ENCODE results near the gene TMCO6. TPM values are rescaled to one million over a fixed set of nuclear protein-coding genes. Genes with fewer than 3 reads are reported as not detected.

The TMCO6 gene
- total and polyA plus RNA-seq, 9 of the 15 experiments (the other 6 are each of a cell fraction or from before 2014, with no cell fraction given), result 3.4 to 46.4 (median 16.7) TPM

DNA sequence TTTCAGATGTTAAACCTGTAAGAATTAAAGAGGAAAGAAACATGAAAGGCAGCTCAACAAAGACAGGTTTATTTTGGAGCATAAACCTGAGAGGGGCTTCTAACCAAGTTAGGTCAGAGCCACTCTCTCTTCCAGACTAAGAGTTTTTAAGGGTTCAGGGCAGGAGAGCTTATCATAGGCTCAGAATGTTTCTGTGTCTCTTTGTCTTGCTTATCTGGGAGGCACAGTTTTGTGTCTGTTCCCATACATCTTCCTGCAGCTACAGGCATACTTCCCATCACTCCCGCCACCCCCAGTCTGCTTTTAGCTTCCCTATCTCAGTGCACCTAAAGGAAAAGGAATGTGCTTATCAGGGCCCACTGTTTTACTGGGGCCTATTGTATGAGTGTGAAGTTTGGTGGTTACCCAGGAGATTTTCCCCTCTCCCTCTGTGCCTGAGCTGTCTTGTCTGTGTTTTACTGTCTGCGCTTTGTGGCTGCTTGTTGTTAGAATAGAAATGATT is 28.2 kb upstream of the TMCO6 start (continued):
- TF ChIP-seq EHMT2 (IDR thresholded peaks at IDR 0.05), result peak; percentile 42; the same call in 1 of the 2 replicates
- no peak for TF ChIP-seq MCM5 (IDR thresholded peaks at IDR 0.05; ENCODE audit: low read depth)
- TF ChIP-seq BHLHE40 (IDR thresholded peaks at IDR 0.05; ENCODE audit: low read length), result peak; percentile 42; the same call in 1 of the 2 replicates
- TF ChIP-seq NR2C1 (IDR thresholded peaks at IDR 0.05), result no peak
- no peak for TF ChIP-seq NR2C1 (tag; IDR thresholded peaks at IDR 0.05)
- peak; percentile 94 for TF ChIP-seq NBN (IDR thresholded peaks at IDR 0.05; ENCODE audit: low read depth)
- peak; percentile 99 for TF ChIP-seq SMAD4 (CRISPR knock-in tag; conservative IDR thresholded peaks at IDR 0.05)
- TF ChIP-seq, protein P1, sequence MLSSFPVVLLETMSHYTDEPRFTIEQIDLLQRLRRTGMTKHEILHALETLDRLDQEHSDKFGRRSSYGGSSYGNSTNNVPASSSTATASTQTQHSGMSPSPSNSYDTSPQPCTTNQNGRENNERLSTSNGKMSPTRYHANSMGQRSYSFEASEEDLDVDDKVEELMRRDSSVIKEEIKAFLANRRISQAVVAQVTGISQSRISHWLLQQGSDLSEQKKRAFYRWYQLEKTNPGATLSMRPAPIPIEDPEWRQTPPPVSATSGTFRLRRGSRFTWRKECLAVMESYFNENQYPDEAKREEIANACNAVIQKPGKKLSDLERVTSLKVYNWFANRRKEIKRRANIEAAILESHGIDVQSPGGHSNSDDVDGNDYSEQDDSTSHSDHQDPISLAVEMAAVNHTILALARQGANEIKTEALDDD (IDR thresholded peaks at IDR 0.05), result peak; percentile 30; the same call in 1 of the 2 replicates
- TF ChIP-seq PML (IDR thresholded peaks at IDR 0.05; ENCODE audit: low read length), result peak; percentile 78
- TF ChIP-seq TCF7L2 (IDR thresholded peaks at IDR 0.05; ENCODE audit: low read depth, low read length), result peak; percentile 40; the same call in 1 of the 2 replicates
- peak; percentile 84 for TF ChIP-seq EP300 (IDR thresholded peaks at IDR 0.05; ENCODE audit: low read length)
- 0 out of 4 replicates have a peak, but pooled peaks of 1 of the 2 experiments have one; percentile 42 for TF ChIP-seq NONO (IDR thresholded peaks at IDR 0.05; ENCODE audit: low read depth in 2 of 2, low read length in 1 of 2)
- TF ChIP-seq PHB2 (IDR thresholded peaks at IDR 0.05; ENCODE audit: low read depth), result peak; percentile 88
- peak; percentile 99 for TF ChIP-seq CBFA2T3 (IDR thresholded peaks at IDR 0.05)
- TF ChIP-seq SMARCE1 (IDR thresholded peaks at IDR 0.05), result peak; percentile 87
- no peak for TF ChIP-seq ZNF217 (CRISPR knock-in tag; IDR thresholded peaks at IDR 0.05)
- TF ChIP-seq HMGN3 (IDR thresholded peaks at IDR 0.05; ENCODE audit: borderline replicate concordance, extremely low read depth, insufficient read length, low read depth, low read length), result peak; percentile 56
- TF ChIP-seq ZNF12 (CRISPR knock-in tag; IDR thresholded peaks at IDR 0.05), result 0 out of 2 replicates have a peak, but pooled peaks have one; percentile 23
- TF ChIP-seq TRIM28 (IDR thresholded peaks at IDR 0.05), result peak; percentile 99
- 0 out of 2 replicates have a peak, but pooled peaks have one; percentile 18 for TF ChIP-seq GATAD2B (IDR thresholded peaks at IDR 0.05; ENCODE audit: borderline replicate concordance)
- TF ChIP-seq GABPB1 (CRISPR knock-in tag; IDR thresholded peaks at IDR 0.05), result peak; percentile 27; the same call in 1 of the 2 replicates
- TF ChIP-seq KDM1A (IDR thresholded peaks at IDR 0.05), result peak; percentile 85 to 93
- TF ChIP-seq FOXJ2 (tag; IDR thresholded peaks at IDR 0.05), result peak; percentile 78; the same call in 1 of the 2 replicates
- TF ChIP-seq ZNF274 (IDR thresholded peaks at IDR 0.05; ENCODE audit: borderline replicate concordance, low read depth, low read length), result peak; percentile 44; the same call in 1 of the 2 replicates
- TF ChIP-seq, protein P2, sequence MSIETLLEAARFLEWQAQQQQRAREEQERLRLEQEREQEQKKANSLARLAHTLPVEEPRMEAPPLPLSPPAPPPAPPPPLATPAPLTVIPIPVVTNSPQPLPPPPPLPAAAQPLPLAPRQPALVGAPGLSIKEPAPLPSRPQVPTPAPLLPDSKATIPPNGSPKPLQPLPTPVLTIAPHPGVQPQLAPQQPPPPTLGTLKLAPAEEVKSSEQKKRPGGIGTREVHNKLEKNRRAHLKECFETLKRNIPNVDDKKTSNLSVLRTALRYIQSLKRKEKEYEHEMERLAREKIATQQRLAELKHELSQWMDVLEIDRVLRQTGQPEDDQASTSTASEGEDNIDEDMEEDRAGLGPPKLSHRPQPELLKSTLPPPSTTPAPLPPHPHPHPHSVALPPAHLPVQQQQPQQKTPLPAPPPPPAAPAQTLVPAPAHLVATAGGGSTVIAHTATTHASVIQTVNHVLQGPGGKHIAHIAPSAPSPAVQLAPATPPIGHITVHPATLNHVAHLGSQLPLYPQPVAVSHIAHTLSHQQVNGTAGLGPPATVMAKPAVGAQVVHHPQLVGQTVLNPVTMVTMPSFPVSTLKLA (conservative IDR thresholded peaks at IDR 0.05), result peak in 1 of 2 experiments; percentile 31; a peak in 1 of 4 replicates
- no peak for TF ChIP-seq ZNF695 (CRISPR knock-in tag; IDR thresholded peaks at IDR 0.05)
- TF ChIP-seq ARID1B (IDR thresholded peaks at IDR 0.05), result peak; percentile 97
- TF ChIP-seq, protein P3, sequence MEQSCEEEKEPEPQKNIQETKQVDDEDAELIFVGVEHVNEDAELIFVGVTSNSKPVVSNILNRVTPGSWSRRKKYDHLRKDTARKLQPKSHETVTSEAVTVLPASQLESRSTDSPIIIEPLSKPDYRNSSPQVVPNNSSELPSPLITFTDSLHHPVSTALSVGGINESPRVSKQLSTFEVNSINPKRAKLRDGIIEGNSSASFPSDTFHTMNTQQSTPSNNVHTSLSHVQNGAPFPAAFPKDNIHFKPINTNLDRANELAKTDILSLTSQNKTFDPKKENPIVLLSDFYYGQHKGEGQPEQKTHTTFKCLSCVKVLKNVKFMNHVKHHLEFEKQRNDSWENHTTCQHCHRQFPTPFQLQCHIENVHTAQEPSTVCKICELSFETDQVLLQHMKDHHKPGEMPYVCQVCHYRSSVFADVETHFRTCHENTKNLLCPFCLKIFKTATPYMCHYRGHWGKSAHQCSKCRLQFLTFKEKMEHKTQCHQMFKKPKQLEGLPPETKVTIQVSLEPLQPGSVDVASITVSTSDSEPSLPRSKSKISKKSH (CRISPR knock-in tag; IDR thresholded peaks at IDR 0.05), result peak; percentile 97
- TF ChIP-seq ZNF589 (CRISPR knock-in tag; IDR thresholded peaks at IDR 0.05; ENCODE audit: low read depth), result peak; percentile 60; the same call in 1 of the 2 replicates

Measured in K562 (cell line).